Measurements from ENCODE around the gene AQP5.
A peak's percentile ranks its signal among the peaks of the same experiment; 100 is the strongest.

Gene AQP5

GRCh38 chr12:49966511-49967041 is 4.9 kb downstream of the AQP5 start:
- no peak for DNase-seq

GRCh38 chr12:49967042-49967776 is 5.5 kb downstream of the AQP5 start:
- DNase-seq = peak; percentile 96

GRCh38 chr12:49967777-49968250 is 6.1 kb downstream of the AQP5 start:
- no peak for DNase-seq

- DNase-seq = no peak
Observed at GRCh38 chr12:49968471-49968870, 6.8 kb downstream of the AQP5 start.

- no peak for DNase-seq
Observed at GRCh38 chr12:49969027-49969426, 7.4 kb downstream of the AQP5 start.

- DNase-seq = no peak
Observed at GRCh38 chr12:49969651-49970429, 8.2 kb downstream of the AQP5 start.

GRCh38 chr12:49970658-49971057 is 9.0 kb downstream of the AQP5 start:
- no peak for DNase-seq

GRCh38 chr12:49971141-49971540 is 9.5 kb downstream of the AQP5 start:
- DNase-seq = no peak

GRCh38 chr12:49972129-49972528 is 10.5 kb downstream of the AQP5 start:
- no peak for DNase-seq

- no peak for DNase-seq
Observed at GRCh38 chr12:49972641-49973360, 11.1 kb downstream of the AQP5 start, which contains the start of gene AQP6. Gene AQP6, plus strand, starts transcription at chr12:49972947. Its CDS starts 227 bp downstream, at chr12:49973174.

GRCh38 chr12:49973361-49973830 is 11.7 kb downstream of the AQP5 start:
- no peak for DNase-seq

- DNase-seq = no peak
Observed at GRCh38 chr12:49974231-49974675, 12.6 kb downstream of the AQP5 start.

GRCh38 chr12:49974677-49975317 is 13.1 kb downstream of the AQP5 start:
- DNase-seq = no peak

- no peak for DNase-seq
Observed at GRCh38 chr12:49975318-49975761, 13.7 kb downstream of the AQP5 start.

GRCh38 chr12:49976557-49976956 is 14.9 kb downstream of the AQP5 start:
- DNase-seq = no peak

GRCh38 chr12:49978125-49978524 is 16.5 kb downstream of the AQP5 start:
- DNase-seq = no peak

GRCh38 chr12:49979016-49979586 is 17.4 kb downstream of the AQP5 start:
- DNase-seq = no peak

- no peak for DNase-seq
Observed at GRCh38 chr12:49979791-49980190, 18.1 kb downstream of the AQP5 start.

- DNase-seq = no peak
Observed at GRCh38 chr12:49980501-49981349, 19.1 kb downstream of the AQP5 start.

GRCh38 chr12:49982246-49983087 is 20.8 kb downstream of the AQP5 start:
- no peak for DNase-seq
